HUES64 (cell line): ENCODE measurements around the gene PSPC1.
A peak's percentile ranks its signal among the peaks of the same experiment; 100 is the strongest.
"Not testable (repeated sequence)": the region's sequence is repeated elsewhere in the genome, so short reads cannot be mapped to it uniquely, and the experiment has no call there.

Experiments used
- H3K27ac ChIP-seq: 2 replicates; pipeline ENCODE4 v1.7.0; 2013; ENCODE audit warnings: low read depth, low read length, inconsistent platforms
- H3K27me3 ChIP-seq: 2 replicates; pipeline ENCODE4 v1.6.1; 2013; ENCODE audit warnings: mild to moderate bottlenecking, low read length; ENCODE audit not compliant: insufficient read depth
- H3K36me3 ChIP-seq: 2 replicates; pipeline ENCODE4 v1.6.1; 2013; ENCODE audit warnings: mild to moderate bottlenecking, low read length; ENCODE audit not compliant: insufficient read depth
- H3K4me1 ChIP-seq: 2 replicates; pipeline ENCODE4 v1.6.1; 2013; ENCODE audit warnings: mild to moderate bottlenecking, low read length, moderate library complexity; ENCODE audit not compliant: insufficient read depth
- H3K4me3 ChIP-seq: 2 replicates; pipeline ENCODE4 v1.5.1; 2013; ENCODE audit warnings: mild to moderate bottlenecking, low read length, moderate library complexity
- H3K9ac ChIP-seq: 2 replicates; pipeline ENCODE4 v1.6.1; 2013; ENCODE audit warnings: mild to moderate bottlenecking, low read depth, low read length
- H3K9me3 ChIP-seq: 2 replicates; pipeline ENCODE4 v1.6.1; 2013; ENCODE audit warnings: low read depth, low read length; ENCODE audit not compliant: insufficient read depth
- WGBS: fragments of 150-250, 120-280 bp; methylation state at CpG from one replicate; pipeline ENCODE4 v1.1.7; 2013; ENCODE audit warnings: missing lambda C conversion rate; 5-methylcytosine and 5-hydroxymethylcytosine counted together

Gene PSPC1

DNA sequence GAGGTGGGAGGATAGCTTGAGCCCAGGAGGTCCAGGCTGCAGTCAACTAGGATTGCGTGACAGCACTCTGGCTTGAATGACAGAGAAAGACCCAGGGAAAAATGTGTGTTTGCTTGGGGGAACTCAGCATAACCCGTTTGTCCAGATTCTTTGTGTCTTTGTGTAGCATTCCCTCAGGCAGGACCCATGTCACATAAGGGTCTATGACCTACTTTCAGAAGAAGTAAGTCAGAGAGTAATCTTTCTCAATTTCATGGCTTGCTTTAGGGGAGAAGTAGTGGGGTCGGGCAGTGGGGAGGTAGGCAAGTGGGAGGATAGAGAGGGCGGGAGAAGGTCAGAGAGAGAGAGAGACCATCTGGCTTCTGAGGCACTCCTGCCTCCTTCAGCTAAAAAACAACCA lies 11.9 kb upstream of the PSPC1 start:
- WGBS, result 81% methylated on average over 4 of the region's 4 CpGs
- Histone ChIP-seq H3K27me3 (no peaks in the 10 kb centered on the region), H3K4me3 (no peak overlapping the region), H3K9me3 (no peaks in the 10 kb centered on the region), H3K9ac (no peak overlapping the region), H3K4me1 (peaks cover 6% of the 10 kb centered on the region; the same call in 1 of the 2 replicates), H3K36me3 (no peaks in the 10 kb centered on the region), H3K27ac (peak overlapping the region; percentile 63; the same call in 1 of the 2 replicates)

- Histone ChIP-seq H3K4me1 (peaks cover 6% of the 10 kb centered on the region; the same call in 1 of the 2 replicates), H3K36me3 (no peaks in the 10 kb centered on the region), H3K9ac (no peak overlapping the region), H3K9me3 (no peaks in the 10 kb centered on the region), H3K27ac (no peak overlapping the region), H3K4me3 (no peak overlapping the region), H3K27me3 (no peaks in the 10 kb centered on the region)
- 77% methylated on average over 7 of the region's 7 CpGs for WGBS
Measured at GRCh38 chr13:19791953-19792537, 9.3 kb upstream of the PSPC1 start.

- Histone ChIP-seq H3K36me3 (peaks cover 17% of the 10 kb centered on the region; the same call in 1 of the 2 replicates), H3K27ac (peak overlapping the region; percentile 85), H3K9me3 (0 out of 2 replicates have a peak, but pooled peaks cover 3% of the 10 kb centered on the region), H3K4me3 (peak overlapping the region; percentile 90), H3K9ac (peak overlapping the region; percentile 96), H3K4me1 (no peaks in the 10 kb centered on the region), H3K27me3 (no peaks in the 10 kb centered on the region)
- under 1% methylated on average over 77 of the region's 77 CpGs for WGBS
Measured at GRCh38 chr13:19782049-19782726, 557 bp downstream of the PSPC1 start.

GRCh38 chr13:19781526-19781925 lies 1.2 kb downstream of the PSPC1 start:
- Histone ChIP-seq H3K4me3 (peak overlapping the region; percentile 90), H3K27me3 (no peaks in the 10 kb centered on the region), H3K9ac (peak overlapping the region; percentile 96), H3K4me1 (no peaks in the 10 kb centered on the region), H3K27ac (peak overlapping the region; percentile 85; the same call in 1 of the 2 replicates), H3K36me3 (peaks cover 17% of the 10 kb centered on the region; the same call in 1 of the 2 replicates), H3K9me3 (0 out of 2 replicates have a peak, but pooled peaks cover 3% of the 10 kb centered on the region)
- 24% methylated on average over 6 of the region's 9 CpGs for WGBS

DNA sequence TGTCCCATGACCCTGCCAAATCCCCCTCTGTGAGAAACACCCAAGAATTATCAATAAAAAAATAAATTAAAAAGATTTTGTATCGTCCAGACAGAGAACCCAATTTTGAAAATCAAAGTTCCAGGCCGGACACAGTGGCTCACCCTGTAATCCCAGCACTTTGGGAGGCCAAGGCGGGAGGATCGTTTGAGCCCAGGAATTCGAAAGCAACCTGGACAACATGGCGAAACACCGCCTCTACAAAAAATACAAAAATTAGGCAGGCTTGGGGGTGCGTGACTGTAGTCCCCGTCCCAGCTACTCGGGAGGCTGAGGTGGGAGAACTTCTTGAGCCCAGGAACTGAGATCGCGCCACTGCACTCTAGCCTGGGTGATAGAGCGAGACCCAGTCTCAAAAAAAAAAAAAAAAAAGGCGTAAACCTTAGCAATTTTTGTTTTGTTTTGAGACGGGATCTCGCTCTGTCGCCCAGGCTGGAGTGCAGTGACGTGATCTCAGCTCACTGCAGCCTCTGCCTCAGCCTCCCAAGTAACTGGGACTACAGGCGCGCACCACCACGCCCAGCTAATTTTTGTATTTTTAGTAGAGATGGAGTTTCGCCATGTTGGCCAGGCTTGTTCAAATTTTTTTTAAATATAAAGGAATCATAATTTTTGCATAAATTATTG lies 1.9 kb downstream of the PSPC1 start:
- H3K9ac ChIP-seq, H3K27ac ChIP-seq, H3K9me3 ChIP-seq, H3K27me3 ChIP-seq, H3K4me1 ChIP-seq: not testable (repeated sequence)
- Histone ChIP-seq H3K4me3 (peak overlapping the region; percentile 90), H3K36me3 (peaks cover 23% of the 10 kb centered on the region)
- 95% methylated on average over 21 of the region's 22 CpGs for WGBS

GRCh38 chr13:19772306-19772705 lies 10.4 kb downstream of the PSPC1 start:
- Histone ChIP-seq H3K4me3 (no peak overlapping the region), H3K4me1 (peaks cover 5% of the 10 kb centered on the region; the same call in 1 of the 2 replicates), H3K27ac (no peak overlapping the region), H3K9ac (no peak overlapping the region), H3K36me3 (peaks cover 70% of the 10 kb centered on the region), H3K9me3 (no peaks in the 10 kb centered on the region), H3K27me3 (no peaks in the 10 kb centered on the region)
- 97% methylated on average over 6 of the region's 6 CpGs for WGBS

DNA sequence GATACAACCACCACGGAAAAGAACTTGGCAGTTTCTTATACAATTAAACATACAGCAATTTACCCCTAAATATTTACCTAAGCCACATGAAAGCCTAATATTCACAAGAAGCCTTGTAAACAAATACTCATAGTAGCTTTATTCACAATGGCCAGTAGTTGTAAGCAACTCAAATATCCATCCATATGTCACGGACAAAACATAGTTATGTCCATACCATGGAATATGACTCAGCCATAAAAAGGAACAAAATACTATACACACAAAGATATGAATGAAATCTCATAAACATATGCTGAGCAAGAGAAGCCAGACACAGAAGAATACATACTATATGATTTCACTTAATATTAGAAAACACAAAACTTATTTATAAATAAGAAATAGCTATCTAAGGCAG lies 12.9 kb downstream of the PSPC1 start:
- peaks cover 80% of the 10 kb centered on the region for H3K36me3 ChIP-seq
- H3K9me3 ChIP-seq, result no peaks in the 10 kb centered on the region
- WGBS, result 93% methylated on average over 2 of the region's 2 CpGs
- H3K27ac ChIP-seq, result no peak overlapping the region
- no peaks in the 10 kb centered on the region for H3K27me3 ChIP-seq
- H3K4me3 ChIP-seq, result no peak overlapping the region
- no peak overlapping the region for H3K9ac ChIP-seq
- H3K4me1 ChIP-seq, result peaks cover 9% of the 10 kb centered on the region; the same call in 1 of the 2 replicates

DNA sequence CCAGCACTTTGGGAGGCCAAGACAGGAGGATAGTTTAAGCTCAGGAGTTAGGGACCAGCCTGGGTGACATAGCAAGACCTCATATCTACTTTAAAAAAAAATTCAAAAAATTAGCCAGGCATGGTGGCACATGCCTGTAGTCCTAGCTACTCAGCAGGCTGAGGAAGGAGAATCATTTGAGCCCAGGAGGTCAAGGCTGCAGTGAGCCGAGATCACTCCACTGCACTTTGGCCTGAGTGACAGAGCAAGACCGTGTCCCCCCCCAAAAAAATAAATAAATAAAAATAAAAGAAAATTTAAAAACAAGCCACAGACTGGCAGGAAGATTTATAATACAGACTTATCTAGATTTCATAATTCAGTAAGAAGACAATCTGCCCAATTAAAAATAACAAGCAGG lies 14.8 kb downstream of the PSPC1 start:
- Histone ChIP-seq H3K36me3 (peaks cover 86% of the 10 kb centered on the region), H3K9ac (no peak overlapping the region), H3K4me1 (peaks cover 9% of the 10 kb centered on the region; the same call in 1 of the 2 replicates), H3K9me3 (no peaks in the 10 kb centered on the region), H3K27me3 (no peaks in the 10 kb centered on the region), H3K27ac (no peak overlapping the region), H3K4me3 (no peak overlapping the region)
- 100% methylated on average over 1 of the region's 2 CpGs for WGBS

DNA sequence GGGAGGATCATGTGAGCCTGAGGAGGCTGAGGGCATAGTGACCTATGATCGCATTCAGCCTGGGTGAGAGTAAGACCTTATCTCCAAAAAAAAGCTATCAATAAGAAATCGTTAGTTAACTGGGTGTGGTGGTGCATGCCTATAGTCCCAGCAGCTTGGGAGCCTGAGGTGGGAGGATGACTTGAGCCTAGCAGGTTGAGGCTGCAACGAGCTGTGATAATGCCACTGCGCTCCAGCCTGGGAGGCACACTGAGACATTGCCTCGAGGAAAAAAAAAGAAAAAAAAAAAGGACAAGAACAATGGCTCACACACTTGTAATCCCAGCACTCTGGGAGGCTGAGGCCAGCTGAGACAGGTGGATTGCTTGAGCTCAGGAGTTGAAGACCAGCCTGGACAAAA lies 16.2 kb downstream of the PSPC1 start:
- H3K36me3 ChIP-seq, result peaks cover 85% of the 10 kb centered on the region
- H3K27me3 ChIP-seq, result no peaks in the 10 kb centered on the region
- 81% methylated on average over 5 of the region's 5 CpGs for WGBS
- no peak overlapping the region for H3K27ac ChIP-seq
- no peak overlapping the region for H3K4me3 ChIP-seq
- H3K4me1 ChIP-seq, result peaks cover 9% of the 10 kb centered on the region; the same call in 1 of the 2 replicates
- no peak overlapping the region for H3K9ac ChIP-seq
- no peaks in the 10 kb centered on the region for H3K9me3 ChIP-seq

- no peak overlapping the region for H3K9ac ChIP-seq
- peaks cover 84% of the 10 kb centered on the region for H3K36me3 ChIP-seq
- no peak overlapping the region for H3K4me3 ChIP-seq
- H3K9me3 ChIP-seq, result no peaks in the 10 kb centered on the region
- peaks cover 9% of the 10 kb centered on the region; the same call in 1 of the 2 replicates for H3K4me1 ChIP-seq
- H3K27ac ChIP-seq, result no peak overlapping the region
- WGBS, result 100% methylated on average over 1 of the region's 2 CpGs
- H3K27me3 ChIP-seq, result no peaks in the 10 kb centered on the region
Measured at GRCh38 chr13:19764237-19764636, 18.5 kb downstream of the PSPC1 start.

- no peaks in the 10 kb centered on the region for H3K9me3 ChIP-seq
- peaks cover 9% of the 10 kb centered on the region; the same call in 1 of the 2 replicates for H3K4me1 ChIP-seq
- no peak overlapping the region for H3K9ac ChIP-seq
- WGBS, result 95% methylated on average over 10 of the region's 10 CpGs
- H3K4me3 ChIP-seq, result no peak overlapping the region
- H3K27ac ChIP-seq, result no peak overlapping the region
- H3K27me3 ChIP-seq, result no peaks in the 10 kb centered on the region
- H3K36me3 ChIP-seq, result peaks cover 89% of the 10 kb centered on the region
Measured at GRCh38 chr13:19763618-19764017, 19.1 kb downstream of the PSPC1 start.
